CD4-positive, alpha-beta T cell treated with Interleukin-4 for 1 hour (primary cell): ENCODE results near the gene HMX1.
A peak's percentile ranks its signal among the peaks of the same experiment; 100 is the strongest.

ENCODE experiments used
- DNase-seq, 2 donors: peaks; one replicate each; pipeline ENCODE4 v3.0.0-alpha.2; 2020 to 2022

The HMX1 gene

GRCh38 chr4:8871417-8872401, at the start of gene HMX1:
HMX1 (minus strand) TSS chr4:8871839; CDS start chr4:8871614, 225 bp downstream.
- no peak for DNase-seq

- DNase-seq = no peak
Measured at GRCh38 chr4:8920969-8921368, 49.3 kb upstream of the HMX1 start.

GRCh38 chr4:8920289-8920965, 48.8 kb upstream of the HMX1 start:
- no peak for DNase-seq

- no peak for DNase-seq
Measured at GRCh38 chr4:8919651-8920288, 48.1 kb upstream of the HMX1 start.

GRCh38 chr4:8917868-8918783, 46.5 kb upstream of the HMX1 start:
- DNase-seq = peak; percentile 30 to 46

GRCh38 chr4:8917321-8917811, 45.7 kb upstream of the HMX1 start:
- no peak for DNase-seq

GRCh38 chr4:8916906-8917305, 45.3 kb upstream of the HMX1 start:
- DNase-seq = no peak

- peak in 1 of 2 donors; percentile 9 for DNase-seq
Measured at GRCh38 chr4:8916351-8916885, 44.8 kb upstream of the HMX1 start.

GRCh38 chr4:8915201-8916200, 43.9 kb upstream of the HMX1 start:
- peak in 1 of 2 donors; percentile 7 for DNase-seq

GRCh38 chr4:8914461-8915171, 43.0 kb upstream of the HMX1 start:
- no peak for DNase-seq

GRCh38 chr4:8913858-8914460, 42.3 kb upstream of the HMX1 start:
- no peak for DNase-seq

- DNase-seq = no peak
Measured at GRCh38 chr4:8913121-8913857, 41.6 kb upstream of the HMX1 start.

- no peak for DNase-seq
Measured at GRCh38 chr4:8912506-8912905, 40.9 kb upstream of the HMX1 start.

- no peak for DNase-seq
Measured at GRCh38 chr4:8912089-8912455, 40.4 kb upstream of the HMX1 start.

GRCh38 chr4:8911316-8912088, 39.9 kb upstream of the HMX1 start:
- DNase-seq = no peak

- DNase-seq = no peak
Measured at GRCh38 chr4:8910822-8911315, 39.2 kb upstream of the HMX1 start.

- no peak for DNase-seq
Measured at GRCh38 chr4:8910100-8910821, 38.6 kb upstream of the HMX1 start.
